ENCODE measurements around the gene SEC63.

DNA sequence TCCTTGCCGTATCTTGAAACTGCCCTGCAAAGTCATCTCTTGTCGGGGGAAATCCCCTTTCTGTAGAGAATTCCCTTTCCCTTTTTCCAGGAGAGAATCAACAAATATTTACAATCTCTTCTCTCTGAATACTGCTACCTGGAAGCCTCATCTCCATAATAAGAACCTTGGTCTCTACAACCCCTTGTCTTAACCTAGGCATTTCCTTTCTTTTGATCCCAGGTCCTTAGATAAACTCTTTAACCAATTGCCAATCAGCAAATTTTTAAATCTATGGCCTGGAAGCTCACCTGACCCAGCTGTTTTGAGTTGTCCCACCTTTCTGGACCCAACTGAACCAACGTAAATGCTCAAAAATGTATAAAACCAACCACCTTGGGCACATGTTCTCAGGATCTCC, 30.6 kb upstream of the SEC63 start:
- TF ChIP-seq POLR2A (IDR thresholded peaks at IDR 0.05) = no peak
- TF ChIP-seq CTCF (IDR thresholded peaks at IDR 0.05) = no peak

All from upper lobe of left lung (tissue), 4 donors.